Right hindlimb (tissue), 1 donor: ENCODE results near the gene RNLS.
A peak's percentile ranks its signal among the peaks of the same experiment; 100 is the strongest.

Experiments used
- DNase-seq: peaks from one replicate; pipeline ENCODE4 v3.0.0-alpha.2; 2018

Gene RNLS

DNA sequence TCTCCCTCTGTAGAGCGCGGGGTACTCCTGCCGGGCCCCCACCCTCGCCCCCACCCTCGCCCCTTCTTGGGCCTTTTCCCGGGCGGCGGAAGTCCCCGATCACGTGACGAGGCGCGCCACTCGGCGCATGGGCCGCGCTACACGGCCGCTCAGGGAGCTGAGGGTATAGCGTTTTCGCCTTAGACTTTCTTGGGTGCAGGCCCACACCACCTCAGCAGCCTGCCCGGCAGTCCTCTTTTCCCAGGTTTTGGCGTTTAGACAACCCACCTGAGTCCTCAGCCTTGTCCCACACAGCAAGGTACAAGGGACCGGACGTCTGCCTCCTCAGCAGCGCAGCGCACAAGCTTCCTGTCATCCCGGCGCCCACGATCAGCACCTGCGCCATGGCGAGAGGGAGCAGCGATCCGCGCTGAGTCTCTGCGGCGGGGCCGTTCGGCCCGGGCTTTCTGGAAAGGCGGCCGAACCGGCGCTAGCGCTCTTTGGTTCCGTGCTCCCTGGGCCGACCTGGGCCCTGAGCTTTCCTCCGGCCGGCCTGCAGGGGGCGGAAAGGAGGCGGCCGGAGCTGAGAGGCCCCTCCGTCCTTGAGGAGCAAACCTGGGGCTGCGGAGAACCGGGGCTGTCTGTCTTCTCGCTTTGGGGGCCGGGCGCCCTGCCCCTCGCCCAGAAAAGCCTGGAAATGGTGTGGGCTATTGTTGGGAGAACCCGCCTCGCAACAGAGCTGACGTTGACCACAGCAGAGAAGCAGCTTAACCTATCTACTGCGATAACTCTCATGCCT, at the start of gene RNLS:
RNLS (minus strand) TSS at position 513 of the 778 bp plus-strand sequence.
- DNase-seq = peak; percentile 78

DNA sequence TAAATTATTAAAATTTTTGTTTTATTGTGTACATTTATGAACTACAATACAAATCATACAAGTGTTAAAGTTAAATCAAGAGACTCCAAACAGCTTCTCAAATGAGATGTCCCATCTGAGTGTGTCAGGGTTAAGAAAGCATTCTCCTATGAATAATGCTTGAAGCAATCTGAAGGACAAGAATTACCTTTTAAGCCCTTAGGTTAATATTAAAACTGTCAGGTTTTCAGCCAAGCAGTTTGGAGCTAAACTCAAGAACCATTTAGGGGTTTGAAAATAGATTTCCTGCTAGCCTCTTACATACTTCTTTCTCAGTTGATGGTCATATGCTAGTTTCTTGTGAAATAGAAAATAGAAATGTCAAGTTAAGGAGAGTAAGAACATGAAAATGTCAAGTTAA, 41.7 kb upstream of the RNLS start:
- no peak for DNase-seq

DNA sequence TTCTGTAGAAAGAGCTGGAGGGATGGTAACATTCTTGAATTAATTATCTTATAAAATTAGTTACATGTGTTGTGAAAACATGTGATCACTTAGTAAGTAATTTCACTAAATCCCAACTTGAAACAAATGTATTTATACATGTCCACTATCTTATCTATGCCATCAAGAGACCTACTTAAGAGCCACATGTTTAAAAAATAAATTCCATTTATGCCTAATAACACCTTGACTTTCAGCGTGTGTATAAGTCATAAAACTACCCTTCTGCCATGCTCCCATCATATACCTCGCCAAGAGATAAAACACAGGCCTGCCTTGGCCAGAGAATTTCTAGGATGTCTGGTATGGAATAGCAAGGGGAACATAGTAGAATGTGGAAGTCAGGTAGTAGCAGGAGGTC, 40.7 kb upstream of the RNLS start:
- DNase-seq = no peak

DNA sequence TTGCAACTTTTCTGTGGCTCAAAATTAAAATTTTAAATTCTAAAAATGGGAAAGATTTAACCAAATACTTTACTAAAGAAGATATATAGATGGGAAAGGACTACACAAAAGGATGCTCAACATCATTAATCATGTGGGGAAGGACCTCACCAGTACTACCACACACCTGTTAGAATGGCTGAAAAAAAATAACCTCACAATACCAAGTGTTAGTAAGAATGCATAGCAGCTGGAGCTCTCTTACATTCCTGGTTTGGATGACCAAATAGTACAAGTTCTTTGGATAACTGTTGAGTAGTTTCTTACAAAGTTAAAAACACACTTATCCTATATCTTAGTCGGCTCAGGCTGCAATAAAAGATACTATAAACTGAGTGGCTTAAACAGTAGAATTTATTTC, 37.3 kb upstream of the RNLS start:
- DNase-seq = no peak

DNA sequence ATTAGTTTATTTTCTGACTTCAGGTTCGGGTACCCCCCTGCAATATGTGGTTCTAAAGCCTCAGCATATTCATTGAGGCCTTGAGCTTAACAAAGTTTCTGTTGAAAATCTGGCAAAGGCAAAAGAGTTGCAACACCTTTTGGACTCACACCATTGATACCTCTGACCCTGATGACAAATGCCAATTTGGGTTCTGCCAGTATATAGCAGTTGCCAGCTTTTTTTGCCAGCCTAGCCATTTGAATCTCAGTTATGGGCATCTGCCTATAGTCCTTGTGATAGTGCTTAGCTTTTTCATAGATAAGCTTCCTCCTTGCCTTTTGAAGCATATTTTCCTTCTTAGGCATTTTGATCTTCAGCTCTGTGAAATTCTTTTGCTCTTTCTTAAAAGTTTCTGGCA, 35.4 kb upstream of the RNLS start:
- DNase-seq = no peak

DNA sequence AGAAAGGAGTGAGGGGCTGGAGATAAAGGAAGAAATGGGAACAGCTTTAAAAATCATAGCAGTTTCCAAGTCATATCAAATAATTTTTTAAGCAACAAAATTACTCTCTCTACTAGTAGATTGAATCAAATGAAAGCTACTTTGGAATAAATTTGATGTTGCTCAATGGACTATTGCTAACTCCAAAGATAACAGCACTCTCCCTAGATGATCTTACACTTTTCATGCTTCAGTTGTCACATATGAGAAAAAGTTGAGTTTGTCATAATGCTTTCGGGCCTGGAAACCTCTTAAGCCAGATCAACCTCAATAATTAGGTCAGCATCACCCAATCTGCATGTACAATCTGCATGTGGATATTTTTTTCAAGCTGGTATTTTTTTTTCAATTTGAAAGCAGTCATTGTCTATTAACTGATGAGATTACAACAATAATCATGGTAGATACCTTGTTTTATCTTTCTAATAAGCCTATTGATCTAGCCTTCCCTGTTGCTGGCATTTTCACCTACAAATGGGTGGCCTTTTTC, 34.7 kb upstream of the RNLS start:
- no peak for DNase-seq

DNA sequence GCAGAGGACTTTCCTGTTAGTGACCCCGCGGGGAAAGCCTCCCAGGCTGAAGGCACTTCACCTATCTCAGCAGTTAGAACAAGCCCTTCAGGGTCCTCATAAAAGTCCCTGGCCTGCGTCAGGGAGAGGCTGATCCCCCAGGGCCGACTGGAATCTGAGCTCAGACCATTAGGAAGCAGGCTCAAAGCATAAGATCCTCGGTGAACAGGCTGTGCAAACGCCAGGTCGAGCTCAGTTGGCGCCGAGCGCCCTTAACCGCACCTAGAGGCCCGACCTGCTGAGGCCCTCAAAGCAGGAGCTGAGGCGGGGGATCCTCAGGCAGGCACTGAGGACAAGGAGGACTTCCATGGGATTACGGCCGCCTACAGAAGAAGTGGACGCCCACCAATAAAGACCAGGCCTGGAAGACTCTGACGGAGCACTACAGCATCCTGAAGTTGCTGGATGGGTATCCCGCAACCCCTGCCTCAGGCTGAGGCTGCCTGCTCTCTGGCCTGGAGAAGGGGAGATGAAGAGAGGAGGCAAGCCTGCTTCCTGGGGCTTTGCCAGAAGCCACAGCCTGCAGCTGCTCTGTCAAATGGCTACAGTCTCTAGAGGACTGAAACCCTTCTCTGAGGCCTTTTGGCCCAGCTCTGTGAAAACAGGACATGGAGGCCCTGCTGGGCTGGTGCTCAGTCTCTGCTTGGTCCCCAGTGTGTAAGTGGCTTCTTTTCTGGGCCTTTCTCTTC, 33.3 kb upstream of the RNLS start:
- peak; percentile 40 for DNase-seq

DNA sequence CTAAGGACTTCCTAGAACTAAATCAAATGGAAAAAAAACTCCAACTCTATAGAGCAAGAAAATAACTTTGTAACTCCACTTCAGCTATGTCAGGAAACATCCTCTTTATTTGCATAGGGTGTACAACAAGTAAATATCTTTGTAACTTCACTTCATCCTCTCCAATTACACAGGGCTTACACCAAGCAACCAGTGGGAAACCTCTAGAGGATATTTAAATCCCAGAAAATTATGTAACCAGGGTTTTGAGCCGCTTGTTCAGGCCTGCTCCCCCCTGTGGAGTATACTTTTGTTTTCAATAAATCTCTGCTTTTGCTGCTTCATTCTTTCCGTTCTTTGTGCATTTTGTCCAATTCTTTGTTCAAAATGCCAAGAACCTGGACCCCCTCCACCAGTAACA, 25.7 kb upstream of the RNLS start:
- DNase-seq = no peak

DNA sequence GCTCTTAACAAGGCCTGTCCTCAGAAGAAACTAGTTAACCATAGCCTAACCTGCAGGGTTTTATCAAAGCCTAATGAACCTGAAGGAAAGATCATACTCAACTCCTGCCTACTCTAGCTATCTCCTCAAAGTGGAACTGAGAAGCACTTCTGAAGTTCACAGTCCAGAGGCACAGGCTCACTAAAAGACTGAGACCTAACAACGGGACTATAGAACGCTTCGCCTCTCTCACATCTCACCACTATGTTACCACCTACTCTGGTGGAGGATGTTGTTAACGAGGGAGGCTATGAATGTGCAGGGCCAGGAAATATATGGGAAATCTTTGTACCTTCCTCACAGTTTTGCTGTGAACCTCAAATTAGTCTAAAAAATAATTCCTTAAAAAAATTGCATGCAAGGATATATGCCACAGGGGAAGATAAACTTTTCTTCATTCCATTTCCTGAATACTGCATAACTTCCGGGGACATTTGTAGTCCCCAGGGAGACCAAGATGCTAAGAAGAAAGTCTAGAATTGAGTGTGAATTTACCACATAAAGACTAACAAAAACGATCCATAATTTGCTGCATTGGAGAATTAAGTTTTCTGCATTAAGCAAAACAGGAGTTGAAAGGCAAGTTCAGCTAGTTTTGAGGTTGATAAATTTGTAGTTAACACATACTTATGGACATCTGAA, 25.1 kb upstream of the RNLS start:
- DNase-seq = no peak

DNA sequence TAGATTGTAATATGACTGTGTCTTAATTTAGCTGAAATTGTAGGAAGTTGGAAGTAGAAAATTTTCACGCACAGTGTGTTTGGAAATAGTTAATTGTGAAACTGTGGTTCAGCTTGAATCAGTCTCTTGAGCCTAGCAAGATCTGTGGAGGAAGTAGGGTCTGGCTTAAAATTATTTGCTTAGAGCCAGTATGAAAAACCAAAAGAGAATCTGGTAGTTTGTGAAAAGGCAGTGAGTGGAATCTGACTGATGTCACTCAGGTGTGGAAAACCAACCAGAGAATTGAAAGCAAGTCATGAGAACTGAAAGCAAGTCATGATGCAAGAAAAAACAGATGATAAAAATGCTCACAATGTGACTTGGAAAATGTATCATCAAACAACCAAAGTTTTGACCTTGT, 14.9 kb upstream of the RNLS start:
- no peak for DNase-seq

DNA sequence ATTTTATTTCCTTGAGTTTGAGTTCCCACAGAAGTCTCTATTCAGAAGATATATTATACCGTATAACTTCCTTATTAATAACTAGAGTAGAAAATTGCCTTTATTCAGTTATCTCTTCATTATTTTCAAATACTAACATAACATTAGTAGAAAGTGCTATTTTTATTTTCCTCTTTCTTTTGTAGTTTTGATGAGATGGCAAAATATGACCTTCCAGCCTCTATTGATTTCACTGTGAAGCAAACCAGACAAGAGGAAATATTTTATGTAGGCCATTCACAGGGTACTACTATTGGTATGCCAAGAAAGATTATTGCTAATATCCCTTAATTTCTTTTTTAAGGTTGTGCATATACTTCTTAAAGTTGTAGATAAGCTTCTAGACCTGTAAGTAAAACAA, 11.4 kb upstream of the RNLS start:
- DNase-seq = no peak

DNA sequence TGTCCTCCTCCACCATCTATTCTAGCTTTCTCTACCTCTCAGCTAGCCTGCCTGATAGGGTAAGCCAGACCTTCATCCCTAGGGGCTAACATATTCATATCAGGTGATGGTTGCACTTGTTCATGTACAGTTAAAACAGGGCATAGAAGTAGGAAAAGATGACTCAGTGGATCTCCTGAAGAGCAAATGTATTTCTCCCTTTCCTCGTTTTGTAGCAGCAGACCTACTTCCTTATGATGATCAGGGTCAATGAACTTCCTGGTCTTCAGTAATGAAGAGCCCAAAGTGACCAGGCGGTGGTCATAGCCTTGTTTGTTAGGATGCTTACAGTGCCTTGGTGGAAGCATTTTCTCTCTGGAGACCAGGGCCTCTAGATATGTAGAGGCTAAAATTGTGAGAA, 9.8 kb upstream of the RNLS start:
- no peak for DNase-seq

DNA sequence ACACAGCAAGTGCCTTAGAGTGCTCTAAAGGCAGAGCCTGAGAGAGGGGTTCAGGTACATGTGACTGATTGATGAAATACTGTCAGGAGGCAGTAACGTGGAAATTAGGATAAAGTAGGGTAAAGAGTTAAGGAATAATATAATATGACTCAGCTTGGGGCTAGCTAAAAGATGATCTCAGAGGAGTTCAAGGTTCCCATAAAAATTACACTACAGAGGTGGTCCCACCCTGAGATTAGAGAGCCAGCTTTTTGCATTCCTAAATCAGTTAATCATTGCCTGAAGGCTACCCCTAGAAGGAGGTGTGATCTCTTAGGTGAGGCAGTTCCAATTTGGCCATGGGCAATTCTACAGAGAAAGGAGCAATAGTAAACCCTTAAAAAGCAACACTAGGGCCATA, 9.3 kb upstream of the RNLS start:
- DNase-seq = no peak

DNA sequence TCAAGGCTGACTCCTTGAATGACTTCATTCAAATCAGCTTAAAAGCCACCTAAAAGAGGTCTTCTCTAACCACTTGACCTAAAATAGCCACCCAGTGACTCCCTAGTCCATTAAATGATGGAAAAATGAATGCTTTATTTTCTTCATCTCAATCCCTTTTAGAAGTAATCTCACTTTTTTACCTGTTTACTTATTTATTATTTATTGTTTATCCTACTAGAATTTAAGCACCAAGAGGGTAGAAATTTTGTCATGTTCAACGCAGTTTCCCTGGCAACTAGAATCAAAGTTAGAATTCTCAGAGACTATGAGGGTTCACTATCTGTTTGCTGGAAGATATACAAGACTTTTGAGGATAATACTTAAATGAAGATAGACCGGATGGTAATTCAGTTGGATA, 3.3 kb upstream of the RNLS start, which contains the start of gene LIPJ:
LIPJ (plus strand) TSS at position 301 of the 400 bp plus-strand sequence. CDS start 3,926 bp downstream, outside the sequence.
- DNase-seq = no peak

DNA sequence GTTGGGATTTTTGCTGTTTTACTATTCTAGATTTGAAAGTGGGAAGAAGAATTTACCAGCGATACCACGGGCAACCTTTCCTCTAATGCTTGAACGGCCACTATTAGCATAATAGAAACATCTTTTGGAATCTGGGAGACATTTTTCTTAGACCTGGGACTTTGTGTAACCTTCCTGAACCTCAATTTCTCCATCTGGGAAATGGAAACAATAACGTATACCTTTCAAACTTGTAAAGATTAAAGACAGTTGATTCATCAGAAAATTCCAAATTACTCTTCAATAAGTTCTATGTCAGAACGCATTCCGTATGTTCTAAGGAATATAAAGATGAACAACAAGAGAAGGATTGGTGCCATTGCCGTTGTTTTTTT, 453 bp upstream of the RNLS start:
- DNase-seq = no peak

DNA sequence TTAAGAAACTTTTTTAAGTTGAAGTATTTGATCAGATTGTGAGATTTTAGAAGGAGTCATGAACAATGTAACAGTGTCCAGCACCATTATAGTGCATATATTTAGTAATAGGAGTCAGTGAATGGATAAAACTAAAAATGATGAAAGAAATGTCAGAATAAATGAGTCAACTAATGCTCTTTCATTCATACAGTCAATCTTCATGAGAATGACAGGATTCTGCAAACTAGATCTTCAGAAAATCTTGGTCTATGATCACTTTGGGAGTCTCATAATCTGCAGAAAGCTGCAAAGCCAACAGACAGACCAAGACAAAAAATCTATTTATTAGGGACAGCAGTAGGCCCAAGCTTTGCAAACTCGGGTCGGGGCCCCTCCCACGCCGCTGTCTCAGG, 710 bp downstream of the RNLS start:
- no peak for DNase-seq

DNA sequence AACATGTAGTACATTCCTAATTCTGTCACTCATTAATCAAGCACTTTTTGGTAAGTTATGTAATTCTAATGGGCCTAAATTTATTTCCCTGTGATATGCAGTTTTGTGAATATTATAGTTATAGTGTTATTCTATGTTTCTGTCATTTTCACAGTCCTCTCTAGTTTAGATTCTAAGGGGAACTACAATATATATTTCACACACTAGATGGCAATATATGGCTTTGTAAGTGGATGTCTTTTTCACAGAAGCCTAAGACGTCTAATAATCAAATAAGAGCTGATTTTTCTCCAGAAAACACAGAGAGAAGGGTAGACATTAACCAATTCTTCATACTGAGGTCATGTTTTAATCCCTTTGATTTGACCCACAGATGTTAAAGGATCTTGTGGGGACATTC, 18.0 kb downstream of the RNLS start:
- no peak for DNase-seq

DNA sequence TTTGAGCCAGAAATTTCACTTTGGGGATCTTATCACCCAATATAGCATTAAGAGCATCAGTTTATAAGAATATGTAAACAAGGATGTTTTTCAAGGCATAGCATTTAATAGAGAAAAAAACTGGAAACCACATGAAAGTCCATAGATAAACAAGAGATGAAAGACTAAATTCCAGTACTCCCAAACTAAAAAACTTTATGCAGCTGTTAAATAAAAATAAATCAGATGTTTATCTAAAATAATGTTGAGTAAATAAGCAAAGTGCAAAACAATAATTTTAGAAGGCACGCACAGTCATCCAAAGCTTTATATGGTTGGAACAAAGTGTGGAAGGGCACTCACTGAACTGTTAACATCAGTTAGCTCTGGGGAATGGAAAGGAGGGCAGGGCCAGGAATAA, 21.0 kb downstream of the RNLS start:
- DNase-seq = no peak

DNA sequence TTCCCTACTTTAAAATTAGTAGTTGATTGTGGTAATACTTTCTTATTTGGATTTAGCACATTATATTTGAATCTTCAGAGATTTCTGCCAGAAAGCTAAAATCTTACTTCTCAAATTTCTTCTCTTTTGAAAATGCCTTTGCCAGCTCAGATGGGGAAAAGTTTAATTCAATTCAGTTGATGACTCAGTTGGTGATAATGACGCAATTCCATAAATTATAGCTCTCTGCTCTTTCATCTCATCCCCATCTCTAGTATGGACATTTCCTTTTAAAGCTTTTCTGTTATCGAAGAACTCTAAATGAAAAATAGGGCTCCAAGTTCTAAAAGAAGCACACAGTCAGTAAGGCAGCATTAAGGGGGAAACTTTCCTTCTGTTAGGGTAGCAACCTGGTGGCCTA, 25.5 kb downstream of the RNLS start:
- DNase-seq = no peak

DNA sequence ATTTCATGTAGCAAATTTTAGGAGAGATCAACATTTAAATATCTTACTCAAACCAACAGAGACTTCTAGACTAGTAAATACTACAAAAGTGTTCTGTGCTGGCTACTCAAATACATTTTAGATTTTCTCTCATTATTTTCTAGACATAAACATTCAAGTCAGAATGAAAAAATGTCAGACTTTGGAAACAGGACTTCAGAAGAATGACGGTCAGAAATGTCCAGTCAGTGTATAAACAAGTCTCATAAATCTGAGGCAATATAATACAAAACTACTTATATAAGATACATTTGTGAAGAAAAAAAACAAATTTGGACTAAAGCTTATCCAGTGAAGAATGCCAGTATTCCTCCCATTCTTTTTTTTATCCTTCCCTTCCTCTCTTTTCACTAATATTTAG, 25.9 kb downstream of the RNLS start:
- DNase-seq = no peak

DNA sequence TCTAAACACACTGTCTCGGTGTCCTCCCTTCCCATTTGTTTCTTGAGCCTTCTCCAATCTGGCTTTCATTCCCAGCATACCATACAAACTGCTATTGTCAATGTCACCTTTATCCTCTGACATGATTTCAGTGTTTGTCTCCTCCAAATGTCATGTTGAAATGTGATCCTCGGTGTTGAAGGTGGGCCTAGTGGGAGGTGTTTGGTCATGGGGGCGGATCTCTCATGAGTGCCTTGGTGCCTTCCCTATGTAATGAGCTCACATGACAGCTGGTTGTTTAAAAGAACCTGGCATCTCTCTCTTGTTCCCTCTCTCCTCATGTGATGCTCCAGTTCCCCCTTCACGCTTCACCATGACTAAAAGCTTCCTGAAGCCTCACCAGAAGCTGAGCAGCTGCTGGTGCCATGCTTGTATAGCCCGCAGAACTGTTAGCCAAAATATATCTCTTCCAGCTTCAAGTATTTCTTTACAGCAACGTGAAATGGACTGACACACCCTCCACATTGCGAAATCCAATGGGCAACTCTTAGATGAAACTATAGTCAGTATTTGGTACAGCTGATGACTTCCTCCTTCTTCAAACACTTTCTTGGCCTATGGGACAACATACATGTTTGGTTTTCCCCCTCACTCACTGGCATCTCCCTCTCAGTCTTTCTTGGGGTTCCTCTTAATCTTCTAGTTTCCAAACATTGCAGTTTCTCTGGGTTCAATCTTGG, 27.8 kb downstream of the RNLS start:
- no peak for DNase-seq

DNA sequence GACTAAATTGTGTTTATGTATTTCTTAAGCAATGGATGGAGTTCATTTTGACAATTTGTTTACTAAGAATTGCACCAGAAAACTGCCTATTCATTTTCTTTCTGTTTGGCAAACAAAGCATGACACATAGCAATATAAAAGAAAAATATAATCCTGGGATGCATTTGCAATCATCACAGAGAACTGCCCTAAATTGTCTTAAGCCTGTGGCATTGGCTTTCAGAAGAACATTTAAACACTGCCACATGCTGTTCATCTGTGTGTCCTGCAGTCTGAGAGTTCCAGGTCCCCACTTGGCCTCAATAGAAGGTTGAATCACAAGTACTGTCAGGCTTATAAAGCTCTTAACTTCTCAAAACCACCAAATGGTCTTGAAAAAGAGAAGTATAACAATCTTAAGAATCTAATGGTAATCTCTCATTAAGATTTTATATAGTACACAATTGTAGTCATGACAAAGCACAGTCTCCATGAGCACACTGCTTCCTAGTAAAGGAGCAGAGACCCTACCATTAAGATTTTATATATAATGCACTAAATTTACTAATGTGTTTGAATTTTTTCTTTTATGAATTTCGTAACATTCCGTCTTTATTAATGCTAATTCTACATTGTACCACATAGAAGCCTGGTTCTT, 29.9 kb downstream of the RNLS start:
- peak; percentile 65 for DNase-seq

DNA sequence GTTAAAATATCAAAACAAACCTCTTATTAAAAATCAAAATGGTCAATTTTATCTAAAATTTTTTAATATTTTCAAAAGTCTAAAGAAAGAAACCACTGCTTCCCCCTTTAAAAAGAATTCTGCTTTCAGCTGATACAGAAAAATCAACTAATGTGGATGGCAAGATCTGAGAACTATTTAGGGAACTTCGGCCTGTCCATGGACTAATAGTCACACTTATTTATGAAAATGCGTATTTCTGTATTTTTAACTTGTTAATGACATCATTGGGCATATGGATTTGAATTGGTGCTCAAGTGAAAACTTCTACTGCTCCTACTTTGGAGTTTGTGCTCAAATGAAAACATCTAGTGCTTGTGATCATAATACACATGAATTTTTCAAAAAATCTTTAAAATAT, 31.9 kb downstream of the RNLS start:
- no peak for DNase-seq
